ENCODE data around the gene FAM83E.

DNA sequence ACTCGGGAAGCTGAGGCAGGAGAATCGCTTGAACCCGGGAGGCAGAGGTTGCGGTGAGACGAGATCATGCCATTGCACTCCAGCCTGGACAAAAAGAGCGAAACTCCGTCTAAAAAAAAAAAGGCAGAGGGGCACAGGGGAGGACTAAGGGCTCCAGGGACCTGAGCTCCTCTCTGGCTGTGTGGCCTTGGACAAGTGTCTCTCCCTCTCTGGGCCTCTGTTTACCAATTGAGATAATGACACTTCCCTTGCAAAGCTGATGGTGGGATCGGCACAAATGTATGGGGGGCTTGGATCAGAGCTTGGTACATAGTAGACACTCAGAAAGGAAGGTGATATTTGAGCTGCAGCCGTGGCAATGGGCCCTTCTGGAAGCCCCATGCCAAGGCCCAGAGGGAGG, 19.7 kb downstream of the FAM83E start:
- TF ChIP-seq, protein P1, sequence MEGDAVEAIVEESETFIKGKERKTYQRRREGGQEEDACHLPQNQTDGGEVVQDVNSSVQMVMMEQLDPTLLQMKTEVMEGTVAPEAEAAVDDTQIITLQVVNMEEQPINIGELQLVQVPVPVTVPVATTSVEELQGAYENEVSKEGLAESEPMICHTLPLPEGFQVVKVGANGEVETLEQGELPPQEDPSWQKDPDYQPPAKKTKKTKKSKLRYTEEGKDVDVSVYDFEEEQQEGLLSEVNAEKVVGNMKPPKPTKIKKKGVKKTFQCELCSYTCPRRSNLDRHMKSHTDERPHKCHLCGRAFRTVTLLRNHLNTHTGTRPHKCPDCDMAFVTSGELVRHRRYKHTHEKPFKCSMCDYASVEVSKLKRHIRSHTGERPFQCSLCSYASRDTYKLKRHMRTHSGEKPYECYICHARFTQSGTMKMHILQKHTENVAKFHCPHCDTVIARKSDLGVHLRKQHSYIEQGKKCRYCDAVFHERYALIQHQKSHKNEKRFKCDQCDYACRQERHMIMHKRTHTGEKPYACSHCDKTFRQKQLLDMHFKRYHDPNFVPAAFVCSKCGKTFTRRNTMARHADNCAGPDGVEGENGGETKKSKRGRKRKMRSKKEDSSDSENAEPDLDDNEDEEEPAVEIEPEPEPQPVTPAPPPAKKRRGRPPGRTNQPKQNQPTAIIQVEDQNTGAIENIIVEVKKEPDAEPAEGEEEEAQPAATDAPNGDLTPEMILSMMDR (conservative IDR thresholded peaks at IDR 0.05 in 1 of 2, IDR thresholded peaks at IDR 0.05 in 1 of 2; ENCODE audit: extremely low read depth in 1 of 2, insufficient read depth in 1 of 2, low read depth in 1 of 2, low read length in 2 of 2) = no peak
- TF ChIP-seq EZH2 (IDR thresholded peaks at IDR 0.05; ENCODE audit: borderline replicate concordance, low read length) = no peak
